Adrenal gland (tissue), 12 donors: ENCODE results near the gene TIMM13. TPM values are rescaled to one million over a fixed set of nuclear protein-coding genes. Genes with fewer than 3 reads are reported as not detected.

ENCODE experiments used
- DNase-seq, 7 donors: peaks; one replicate each; pipeline ENCODE4 v3.0.0-alpha.2; 2019 to 2020
- H3K27ac ChIP-seq, 5 donors: fragments of 200-600 bp; sonication (generic) in 4 of 5; 1 replicate in 3 of 5; 2 replicates in 2 of 5; pipeline versions ENCODE4 v1.5.1 to v1.8.0; 2016 to 2020; ENCODE audit warnings: mild to moderate bottlenecking in 1 of 5
- H3K27me3 ChIP-seq: fragments of 200-600 bp; 2 replicates; pipeline ENCODE4 v1.8.0; 2021
- H3K36me3 ChIP-seq, 2 donors: fragments of 200-600 bp; replicated peaks in 1 of 2; 1 replicate in 1 of 2; 2 replicates in 1 of 2; pipeline versions ENCODE4 v1.5.1 to v1.8.0; 2018 to 2022
- H3K4me1 ChIP-seq, 2 donors: fragments of 200-600 bp; replicated peaks in 1 of 2; 1 replicate in 1 of 2; 2 replicates in 1 of 2; pipeline versions ENCODE4 v1.5.1 to v1.8.0; 2018 to 2021
- H3K4me3 ChIP-seq, 4 donors: fragments of 200-600 bp; sonication (generic) in 3 of 4; one replicate each; pipeline ENCODE4 v1.5.1; 2016 to 2018
- H3K9me3 ChIP-seq, 3 donors: fragments of 200-600 bp; sonication (generic) in 1 of 3; replicated peaks in 1 of 3; 1 replicate in 2 of 3; 2 replicates in 1 of 3; pipeline versions ENCODE4 v1.5.1 to v1.8.0; 2016 to 2021
- CTCF ChIP-seq, 6 experiments: fragments of 450-650 bp in 4 of 6; fragments of 200-600 bp in 2 of 6; sonication (generic) in 1 of 6; IDR thresholded peaks; 1 replicate in 5 of 6; 2 replicates in 1 of 6; pipeline versions ENCODE4 v1.5.1 to v1.8.0; 2016 to 2021; ENCODE audit warnings: antibody characterized with exemption in 6 of 6, mild to moderate bottlenecking in 2 of 6, moderate library complexity in 1 of 6
- POLR2A ChIP-seq, 2 donors: fragments of 450-650 bp; IDR thresholded peaks; one replicate each; pipeline ENCODE4 v1.6.1; 2017; ENCODE audit warnings: antibody characterized with exemption in 2 of 2, mild to moderate bottlenecking in 2 of 2, moderate library complexity in 1 of 2
- WGBS, 4 donors: extraction: QIAGEN DNeasy Blood & Tissue Kit in 2 of 4; methylation state at CpG; one replicate each; pipeline versions ENCODE4 v1.1.5 to v1.1.7; 2013 to 2017; 5-methylcytosine and 5-hydroxymethylcytosine counted together
- intact Hi-C, 2 donors: fragments of 100-400 bp; cut with DNase I; formaldehyde crosslinking; loops; one replicate each; pipeline versions ENCODE4 v1.14.1 to v1.15.0; 2022 to 2023
- polyA plus RNA-seq, 3 donors: library from polyadenylated mRNA; stranded (reverse); fragments of 200-250 nt in 2 of 3; fragments of 350-450 nt in 1 of 3; fragmentation: Illumina TruSeq in 1 of 3; extraction: RNeasy Lipid Tissue Mini Kit (QIAGEN cat#74804) in 1 of 3; gene quantifications; one replicate each; pipeline ENCODE4 v1.2.3, GENCODE V29; 2013 to 2014
- total RNA-seq, 9 donors: library from RNA; depleted of rRNA in 4 of 9; stranded (reverse); fragments of >200 nt in 4 of 9; fragments of 120-200 nt in 1 of 9; fragmentation: NEBNext Ultra II Directional in 1 of 9; extraction: Animal tissue kit (Norgen Biotek cat#: 25700) in 1 of 9; gene quantifications; one replicate each; pipeline versions ENCODE4 v1.1.0 to v1.2.4, GENCODE V29; 2013 to 2023
- donor health status: healthy with polysubstance abuse.
- donor health status: Bipolar disorder and iron deficiency.
- donor health status: DM: yes; HTN: yes; CAD: no.
- donor health status: DM: no; HTN: no; CAD: no.
- donor health status: DM: no; HTN: no; CAD: no.
- donor health status: DM: yes; HTN: yes; CAD: no.

TIMM13 gene
- total and polyA plus RNA-seq, 12 donors = 32.7 to 198 (median 88.1) TPM

DNA sequence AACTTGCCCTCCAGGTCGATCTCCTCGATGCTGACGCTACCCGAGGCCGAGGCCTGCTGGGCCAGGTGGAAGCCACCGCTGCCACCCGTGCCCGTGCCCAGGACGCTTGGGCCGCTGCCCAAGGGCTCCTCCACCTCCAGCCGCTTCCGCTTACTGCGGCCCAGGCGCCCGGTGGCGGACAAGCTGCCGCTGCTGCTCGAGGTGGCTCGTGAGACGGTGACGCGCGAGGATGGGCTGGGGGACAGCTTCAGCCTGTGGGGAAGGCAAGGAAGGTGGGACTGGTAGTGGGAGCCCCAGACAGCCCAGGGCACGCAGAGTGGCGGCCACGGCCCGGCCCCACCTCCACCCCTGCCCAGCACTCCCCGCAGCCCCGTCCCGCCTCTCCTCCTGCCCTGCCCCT, 6.5 kb upstream of the TIMM13 start:
- H3K36me3 ChIP-seq = peaks cover 0 to 29% of the 10 kb centered on the region in 2 donors
- intact Hi-C loops = no loop called here
- no peak for DNase-seq
- 94 to 97% (median 97%) methylated on average over 11 to 30 of the region's 30 CpGs for WGBS, 4 donors
- H3K27ac ChIP-seq = no peak overlapping the region
- no peak overlapping the region for H3K4me3 ChIP-seq
- H3K4me1 ChIP-seq = no peaks in the 10 kb centered on the region
- H3K27me3 ChIP-seq = no peaks in the 10 kb centered on the region
- H3K9me3 ChIP-seq = no peaks in the 10 kb centered on the region
- TF ChIP-seq CTCF (IDR thresholded peaks at IDR 0.05) (no peak), POLR2A (IDR thresholded peaks at IDR 0.05) (no peak)

DNA sequence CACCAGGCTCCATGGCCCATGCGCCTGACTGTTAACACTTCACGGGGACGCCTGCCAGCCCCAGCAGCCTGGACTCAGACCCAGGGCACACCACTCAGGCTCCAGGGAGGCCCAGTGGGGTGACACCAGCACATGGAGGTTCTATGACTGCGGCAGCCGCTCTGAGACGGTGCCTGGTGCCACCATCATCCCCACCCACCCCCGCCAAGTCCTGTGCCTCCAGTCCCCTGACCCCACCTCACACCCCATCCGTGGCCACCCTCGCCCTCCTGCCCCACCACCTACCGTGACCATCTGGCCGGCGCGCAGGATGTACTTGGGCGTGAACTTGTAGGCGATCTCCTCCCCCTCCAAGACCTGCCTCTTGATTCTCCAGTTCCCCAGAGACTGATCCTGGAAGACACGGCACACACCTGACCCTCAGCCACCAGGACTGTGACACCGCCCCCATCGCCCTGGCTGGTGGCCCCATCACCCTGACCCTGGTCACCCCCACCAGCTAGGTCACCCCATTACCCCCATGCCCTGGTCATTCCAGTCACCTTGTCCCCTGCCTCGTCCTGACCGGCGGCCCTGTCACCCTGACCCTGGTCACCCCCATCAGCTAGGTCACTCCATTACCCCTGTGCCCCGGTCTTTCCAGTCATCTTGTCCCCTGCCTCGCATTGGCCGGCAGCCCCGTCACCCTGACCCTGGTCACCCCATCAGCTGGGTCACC, 4.9 kb upstream of the TIMM13 start:
- 95 to 97% (median 95%) methylated on average over 18 to 25 of the region's 25 CpGs for WGBS, 4 donors
- Histone ChIP-seq H3K9me3 (no peaks in the 10 kb centered on the region), H3K4me3 (no peak overlapping the region), H3K36me3 (peaks cover 0 to 18% of the 10 kb centered on the region in 2 donors), H3K4me1 (peaks cover 4 to 8% of the 10 kb centered on the region in 2 donors), H3K27me3 (no peaks in the 10 kb centered on the region), H3K27ac (no peak overlapping the region)
- intact Hi-C loops = no loop called here
- DNase-seq = no peak
- TF ChIP-seq CTCF (IDR thresholded peaks at IDR 0.05) (no peak), POLR2A (IDR thresholded peaks at IDR 0.05) (no peak)

- TF ChIP-seq POLR2A (IDR thresholded peaks at IDR 0.05) (no peak), CTCF (IDR thresholded peaks at IDR 0.05) (no peak)
- intact Hi-C loops = no loop called here
- Histone ChIP-seq H3K4me3 (no peak overlapping the region), H3K27ac (no peak overlapping the region), H3K4me1 (peaks cover 9 to 12% of the 10 kb centered on the region in 2 donors), H3K36me3 (peaks cover 0 to 15% of the 10 kb centered on the region in 2 donors), H3K9me3 (no peaks in the 10 kb centered on the region), H3K27me3 (no peaks in the 10 kb centered on the region)
- no peak for DNase-seq
- WGBS, 4 donors = 96 to 97% (median 96%) methylated on average over 32 to 37 of the region's 37 CpGs
Observed at GRCh38 chr19:2431318-2432055, 4.1 kb upstream of the TIMM13 start.

- peaks cover 20 to 25% of the 10 kb centered on the region in 2 donors for H3K4me1 ChIP-seq
- intact Hi-C loops = no loop called here
- H3K9me3 ChIP-seq = no peaks in the 10 kb centered on the region
- no peak overlapping the region for H3K27ac ChIP-seq
- H3K4me3 ChIP-seq = no peak overlapping the region
- no peak for DNase-seq
- H3K36me3 ChIP-seq = peaks cover 0 to 14% of the 10 kb centered on the region in 2 donors
- no peaks in the 10 kb centered on the region for H3K27me3 ChIP-seq
- WGBS, 4 donors = 84 to 92% (median 86%) methylated on average over 19 to 25 of the region's 25 CpGs
- no peak for TF ChIP-seq CTCF (IDR thresholded peaks at IDR 0.05)
- TF ChIP-seq POLR2A (IDR thresholded peaks at IDR 0.05) = no peak
Observed at GRCh38 chr19:2429917-2430535, 2.6 kb upstream of the TIMM13 start.
